OCI-LY7 (cell line): Measurements from ENCODE around the gene ZFP90.

Experiments
- EZH2phosphoT487 ChIP-seq: fragments of 200-600 bp; sonication (generic); IDR thresholded peaks from 2 replicates; pipeline ENCODE4 v1.6.1; 2018; ENCODE audit warnings: low read depth, borderline replicate concordance, mild to moderate bottlenecking, mixed run types, antibody characterized with exemption, low read length, moderate library complexity, mixed read lengths
- TF ChIP-seq, protein P1 (sequence below): fragments of 200-600 bp; sonication (generic); conservative IDR thresholded peaks from 2 replicates; pipeline ENCODE4 v1.5.1; 2014; ENCODE audit warnings: mild to moderate bottlenecking, antibody characterized with exemption, low read length, moderate library complexity, mixed read lengths

DNA sequence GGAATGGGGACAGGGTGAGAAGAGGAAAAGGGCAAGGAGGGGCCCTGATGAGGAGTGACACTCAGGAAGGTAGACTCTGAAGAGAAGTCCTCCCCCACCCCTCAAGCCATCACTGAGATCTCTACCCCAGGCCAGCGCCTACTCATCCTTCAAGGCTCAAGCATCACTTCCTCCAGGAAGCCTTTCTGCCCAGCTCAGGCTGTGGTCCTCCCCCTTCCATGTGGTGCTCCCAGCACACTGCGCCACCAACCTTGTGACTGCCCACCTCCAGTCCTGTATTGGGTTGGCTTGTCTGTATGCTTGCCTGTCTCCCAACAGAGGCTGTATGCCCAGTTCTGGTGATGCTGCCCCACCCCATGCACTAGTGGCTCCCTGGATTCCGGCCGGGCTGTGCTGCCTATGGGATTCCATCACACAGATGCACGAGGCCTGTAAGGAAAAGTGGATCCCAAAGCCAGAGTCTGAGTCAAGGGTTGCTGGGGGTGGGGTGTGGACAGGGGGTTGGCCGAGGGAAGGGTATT lies 19.8 kb upstream of the ZFP90 start:
- TF ChIP-seq, protein P1, sequence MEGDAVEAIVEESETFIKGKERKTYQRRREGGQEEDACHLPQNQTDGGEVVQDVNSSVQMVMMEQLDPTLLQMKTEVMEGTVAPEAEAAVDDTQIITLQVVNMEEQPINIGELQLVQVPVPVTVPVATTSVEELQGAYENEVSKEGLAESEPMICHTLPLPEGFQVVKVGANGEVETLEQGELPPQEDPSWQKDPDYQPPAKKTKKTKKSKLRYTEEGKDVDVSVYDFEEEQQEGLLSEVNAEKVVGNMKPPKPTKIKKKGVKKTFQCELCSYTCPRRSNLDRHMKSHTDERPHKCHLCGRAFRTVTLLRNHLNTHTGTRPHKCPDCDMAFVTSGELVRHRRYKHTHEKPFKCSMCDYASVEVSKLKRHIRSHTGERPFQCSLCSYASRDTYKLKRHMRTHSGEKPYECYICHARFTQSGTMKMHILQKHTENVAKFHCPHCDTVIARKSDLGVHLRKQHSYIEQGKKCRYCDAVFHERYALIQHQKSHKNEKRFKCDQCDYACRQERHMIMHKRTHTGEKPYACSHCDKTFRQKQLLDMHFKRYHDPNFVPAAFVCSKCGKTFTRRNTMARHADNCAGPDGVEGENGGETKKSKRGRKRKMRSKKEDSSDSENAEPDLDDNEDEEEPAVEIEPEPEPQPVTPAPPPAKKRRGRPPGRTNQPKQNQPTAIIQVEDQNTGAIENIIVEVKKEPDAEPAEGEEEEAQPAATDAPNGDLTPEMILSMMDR = no peak
- TF ChIP-seq EZH2phosphoT487 = no peak
